HEK293T (cell line): Measurements from ENCODE around the gene RIPOR2.
A peak's percentile ranks its signal among the peaks of the same experiment; 100 is the strongest.

Experiments
- CTCF ChIA-PET: fragments of 350-600 bp; formaldehyde crosslinking; extraction: SDS; loops from one replicate; lab custom pipeline; 2021; ENCODE audit warnings: antibody characterized with exemption, inconsistent platforms; lab: Yijun Ruan, JAX
- POLR2A ChIA-PET: fragments of 350-600 bp; formaldehyde crosslinking; extraction: SDS; loops from one replicate; lab custom pipeline; 2020; ENCODE audit warnings: antibody characterized with exemption, inconsistent platforms; lab: Yijun Ruan, JAX
- DNase-seq: peaks from one replicate; pipeline ENCODE4 v3.0.0; 2012; ENCODE audit warnings: mixed read lengths; ENCODE audit errors: extremely low spot score
- ARNT ChIP-seq: fragments of 450-650 bp; IDR thresholded peaks from 2 replicates; pipeline ENCODE4 v1.6.1; 2017; ENCODE audit warnings: mild to moderate bottlenecking
- BHLHE40 ChIP-seq: fragments of 450-650 bp; IDR thresholded peaks from 2 replicates; pipeline ENCODE4 v1.6.1; 2016; ENCODE audit warnings: mild to moderate bottlenecking, moderate library complexity, borderline replicate concordance
- CTBP1 ChIP-seq: fragments of 450-650 bp; IDR thresholded peaks from 2 replicates; pipeline ENCODE4 v1.6.1; 2016; ENCODE audit warnings: borderline replicate concordance
- ELF4 ChIP-seq: fragments of 450-650 bp; IDR thresholded peaks from 2 replicates; pipeline ENCODE4 v1.6.1; 2017; ENCODE audit warnings: antibody characterized with exemption
- FOXA1 ChIP-seq: fragments of 450-650 bp; IDR thresholded peaks from 2 replicates; pipeline ENCODE4 v1.6.1; 2016; ENCODE audit warnings: mild to moderate bottlenecking
- FOXK2 ChIP-seq: fragments of 450-650 bp; IDR thresholded peaks from 2 replicates; pipeline ENCODE4 v1.6.1; 2016; ENCODE audit warnings: mild to moderate bottlenecking
- FOXM1 ChIP-seq: fragments of 450-650 bp; IDR thresholded peaks from 2 replicates; pipeline ENCODE4 v1.6.1; 2017; ENCODE audit warnings: mild to moderate bottlenecking, borderline replicate concordance
- HDGF ChIP-seq: fragments of 450-650 bp; IDR thresholded peaks from 2 replicates; pipeline ENCODE4 v1.6.1; 2017; ENCODE audit warnings: antibody characterized with exemption, borderline replicate concordance
- L3MBTL2 ChIP-seq: fragments of 450-650 bp; conservative IDR thresholded peaks from 2 replicates; pipeline ENCODE4 v1.6.1; 2016; ENCODE audit warnings: mild to moderate bottlenecking
- LEF1 ChIP-seq: fragments of 450-650 bp; IDR thresholded peaks from 2 replicates; pipeline ENCODE4 v1.6.1; 2017; ENCODE audit warnings: mild to moderate bottlenecking, borderline replicate concordance
- NFRKB ChIP-seq: fragments of 450-650 bp; IDR thresholded peaks from 2 replicates; pipeline ENCODE4 v1.6.1; 2016; ENCODE audit warnings: mild to moderate bottlenecking, moderate library complexity
- PKNOX1 ChIP-seq: fragments of 450-650 bp; IDR thresholded peaks from 2 replicates; pipeline ENCODE4 v1.6.1; 2016
- SP1 ChIP-seq: fragments of 450-650 bp; IDR thresholded peaks from 2 replicates; pipeline ENCODE4 v1.6.1; 2017
- SUZ12 ChIP-seq: fragments of 450-650 bp; IDR thresholded peaks from 2 replicates; pipeline ENCODE4 v1.6.1; 2016; ENCODE audit warnings: mild to moderate bottlenecking
- TARDBP ChIP-seq: fragments of 450-650 bp; IDR thresholded peaks from 2 replicates; pipeline ENCODE4 v1.6.1; 2016
- ZNF384 ChIP-seq: fragments of 450-650 bp; IDR thresholded peaks from 2 replicates; pipeline ENCODE4 v1.6.1; 2016

The RIPOR2 gene

GRCh38 chr6:24911796-24912382, 23.9 kb downstream of the RIPOR2 start:
- DNase-seq, result no peak
- TF ChIP-seq L3MBTL2, result no peak
- POLR2A ChIA-PET, result no interaction called here
- CTCF ChIA-PET, result interaction anchor here (0.8 to 1.2 kb wide), 2 partner anchors 22 to 27 kb away, joined by 3 to 4 read pairs; no protein-coding TSS in a partner anchor

GRCh38 chr6:24910961-24911725, 24.6 kb downstream of the RIPOR2 start:
- CTCF ChIA-PET, result interaction anchor here (1.2 kb wide), 1 partner anchor 23 kb away, joined by 3 read pairs; no protein-coding TSS in a partner anchor
- TF ChIP-seq FOXA1 (no peak), ELF4 (no peak), CTBP1 (no peak), BHLHE40 (no peak), HDGF (no peak), L3MBTL2 (no peak), SUZ12 (no peak), ARNT (no peak), LEF1 (no peak)
- POLR2A ChIA-PET, result no interaction called here
- DNase-seq, result peak; percentile 63

- TF ChIP-seq FOXA1 (no peak), SP1 (no peak), FOXK2 (no peak), ARNT (no peak), L3MBTL2 (no peak; the same call in 1 of the 2 replicates), CTBP1 (no peak), BHLHE40 (no peak), ZNF384 (no peak), NFRKB (no peak), SUZ12 (no peak), HDGF (no peak), LEF1 (no peak), PKNOX1 (no peak), FOXM1 (no peak), ELF4 (no peak), TARDBP (no peak)
- CTCF ChIA-PET, result interaction anchor here (0.6 to 1.2 kb wide), 3 partner anchors 10 to 55 kb away, joined by 3 read pairs; no protein-coding TSS in a partner anchor
- DNase-seq, result no peak
- POLR2A ChIA-PET, result no interaction called here
These were observed 25.3 kb downstream of the RIPOR2 start for GRCh38 chr6:24910331-24910960.

GRCh38 chr6:24909241-24910216, 26.2 kb downstream of the RIPOR2 start:
- no peak for TF ChIP-seq FOXM1
- TF ChIP-seq FOXA1, result no peak
- no peak for TF ChIP-seq L3MBTL2
- TF ChIP-seq SUZ12, result no peak
- no peak for TF ChIP-seq ZNF384
- no peak for DNase-seq
- POLR2A ChIA-PET, result no interaction called here
- CTCF ChIA-PET, result interaction anchor here (0.6 to 1.2 kb wide), 2 partner anchors 11 to 54 kb away, joined by 3 read pairs; no protein-coding TSS in a partner anchor

- no peak for DNase-seq
- CTCF ChIA-PET, result no interaction called here
- TF ChIP-seq BHLHE40 (no peak), L3MBTL2 (no peak), FOXM1 (no peak), NFRKB (no peak), CTBP1 (no peak), ELF4 (no peak), FOXA1 (no peak), FOXK2 (no peak), LEF1 (no peak), HDGF (no peak), SP1 (no peak), PKNOX1 (no peak), ZNF384 (no peak), SUZ12 (no peak), TARDBP (no peak), ARNT (no peak)
- POLR2A ChIA-PET, result no interaction called here
These were observed 27.1 kb downstream of the RIPOR2 start for GRCh38 chr6:24908650-24909035.
